ENCODE data around the gene RASAL3. TPM values are rescaled to one million over a fixed set of nuclear protein-coding genes. Genes with fewer than 3 reads are reported as not detected.

Gene RASAL3
- total and polyA plus RNA-seq, 2 of the 4 experiments (the other 2 are of a cell fraction), result 0.07 TPM; not detected in 1

- BruUV-seq (replicated peaks), result no TSS peak
- dilution Hi-C loops (cut with HindIII; ENCODE audit: low sequenced_read_pairs, unreplicated experiment) (no loop called here), intact Hi-C loops (cut with micrococcal nuclease) (no loop called here), in situ Hi-C loops (cut with MboI; ENCODE audit: low sequenced_read_pairs) (loop anchor here (25.0 kb wide), 1 partner anchor 785 kb away; the partner anchor contains the start of genes AP1M1 and FAM32A)
- no peak overlapping the region for H3K4ac ChIP-seq (ENCODE audit: low read depth, low read length)
- H4K91ac ChIP-seq (ENCODE audit: insufficient read depth, low read depth, low read length), result no peak overlapping the region
- peaks cover 86% of the 10 kb centered on the region for H4K20me1 ChIP-seq (ENCODE audit: insufficient read depth, low read length)
- H4K8ac ChIP-seq (ENCODE audit: low read depth in 2 of 2, low read length in 2 of 2), result no peak overlapping the region
- H3K18ac ChIP-seq (ENCODE audit: low read depth, low read length), result no peak overlapping the region
- no peak overlapping the region for H2BK5ac ChIP-seq (ENCODE audit: low read depth, low read length, poor library complexity, severe bottlenecking)
- H2BK20ac ChIP-seq (ENCODE audit: low read depth, low read length), result no peak overlapping the region
- no peak overlapping the region for H2AFZ ChIP-seq (replicated peaks; ENCODE audit: low read length, poor library complexity)
- H3K4me3 ChIP-seq (ENCODE audit: insufficient read depth, low read depth, low read length), result no peak overlapping the region
- peaks cover 5% of the 10 kb centered on the region; the same call in 1 of the 2 replicates for H3K4me1 ChIP-seq (ENCODE audit: control insufficient read depth, insufficient read depth, low read length)
- H2AK5ac ChIP-seq (ENCODE audit: low read depth, low read length), result no peak overlapping the region
- H3K9me3 ChIP-seq (ENCODE audit: control insufficient read depth, insufficient read depth, low read length), result no peaks in the 10 kb centered on the region
- peak overlapping the region; percentile 5 for H2AK9ac ChIP-seq (replicated peaks; ENCODE audit: low read depth, low read length, poor library complexity)
- H3K4me2 ChIP-seq (ENCODE audit: low read depth, low read length), result no peak overlapping the region
- no peak overlapping the region for H3K23ac ChIP-seq (ENCODE audit: low read depth, low read length)
- H3K56ac ChIP-seq (ENCODE audit: extremely low read depth, insufficient read depth, low read length), result no peak overlapping the region
- H4K5ac ChIP-seq (ENCODE audit: low read depth, low read length), result no peak overlapping the region
- no peak overlapping the region for H2BK120ac ChIP-seq (ENCODE audit: low read depth, low read length)
- ChIA-PET POLR2A (ENCODE audit: unreplicated experiment) (no interaction called here), CTCF (no interaction called here)
- peaks cover 61% of the 10 kb centered on the region for H3K36me3 ChIP-seq (ENCODE audit: control insufficient read depth, insufficient read depth, low read length)
- no peak overlapping the region for H3K9ac ChIP-seq (ENCODE audit: low read depth, low read length)
- H3K9me1 ChIP-seq (ENCODE audit: insufficient read depth, low read length), result no peaks in the 10 kb centered on the region; the same call in 1 of the 2 replicates
- no peak for TF ChIP-seq ELK1 (IDR thresholded peaks at IDR 0.05; ENCODE audit: borderline replicate concordance, low read depth, low read length)
- TF ChIP-seq BHLHE40 (IDR thresholded peaks at IDR 0.05; ENCODE audit: low read depth, low read length), result no peak
- TF ChIP-seq RFX5 (IDR thresholded peaks at IDR 0.05; ENCODE audit: low read depth, low read length), result no peak
- no peak for TF ChIP-seq NFE2L2 (IDR thresholded peaks at IDR 0.05; ENCODE audit: low read depth, low read length)
- no peak for TF ChIP-seq MAFK (IDR thresholded peaks at IDR 0.05; ENCODE audit: low read depth, low read length)
- no peak for TF ChIP-seq FOS (IDR thresholded peaks at IDR 0.05; ENCODE audit: low read depth, low read length)
- TF ChIP-seq RAD21 (IDR thresholded peaks at IDR 0.05; ENCODE audit: low read length), result no peak
- no peak for TF ChIP-seq CTCF (conservative IDR thresholded peaks at IDR 0.05; ENCODE audit: low read depth, low read length)
- WGBS, 2 experiments (ENCODE audit: extremely low coverage in 2 of 2, insufficient read length in 1 of 2), result 100% methylated on average over 3 of the region's 15 CpGs; no CpG with 5 or more reads in 1 of the 2 experiments
- DNase-seq (no peak), ATAC-seq (ENCODE audit: low read depth) (no peak)
- H3K27me3 ChIP-seq (ENCODE audit: control insufficient read depth, insufficient read depth, low read length), result no peaks in the 10 kb centered on the region
- H2BK15ac ChIP-seq (ENCODE audit: low read depth, low read length), result no peak overlapping the region
- peaks cover 7 to 70% of the 10 kb centered on the region in 2 experiments; a peak in 3 of 4 replicates for H3K79me1 ChIP-seq (ENCODE audit: low read depth in 1 of 2, low read length in 2 of 2)
- no peak overlapping the region for H3K27ac ChIP-seq (ENCODE audit: insufficient read depth, low read length)
- no peak overlapping the region for H3K14ac ChIP-seq (replicated peaks; ENCODE audit: low read depth, low read length)
Measured at GRCh38 chr19:15402411-15403150, 61.8 kb downstream of the RASAL3 start.
